Esophagus squamous epithelium (tissue), 5 donors: ENCODE measurements around the gene EPHA3. TPM values are rescaled to one million over a fixed set of nuclear protein-coding genes. Genes with fewer than 3 reads are reported as not detected.

ENCODE experiments used
- DNase-seq: peaks from one replicate; lab custom pipeline; 2025; lab: John Stamatoyannopoulos, UW
- H3K27ac ChIP-seq, 4 donors: fragments of 200-600 bp; sonication (generic); one replicate each; pipeline ENCODE4 v1.5.1; 2016 to 2019; ENCODE audit warnings: mild to moderate bottlenecking in 1 of 4
- H3K27me3 ChIP-seq, 4 donors: fragments of 200-600 bp; sonication (generic); 1 replicate in 3 of 4; 2 replicates in 1 of 4; pipeline versions ENCODE4 v1.5.1 to v1.6.0; 2017 to 2021; ENCODE audit warnings: antibody characterized with exemption in 1 of 4
- H3K36me3 ChIP-seq, 3 donors: fragments of 200-600 bp; sonication (generic); one replicate each; pipeline ENCODE4 v1.5.1; 2016 to 2019
- H3K4me1 ChIP-seq, 3 donors: fragments of 200-600 bp; sonication (generic); one replicate each; pipeline ENCODE4 v1.5.1; 2017 to 2019
- H3K4me3 ChIP-seq, 4 donors: fragments of 200-600 bp; sonication (generic); 1 replicate in 3 of 4; 2 replicates in 1 of 4; pipeline ENCODE4 v1.5.1; 2016 to 2019; ENCODE audit warnings: mild to moderate bottlenecking in 2 of 4, moderate library complexity in 1 of 4
- H3K9me3 ChIP-seq, 3 donors: fragments of 200-600 bp; sonication (generic); one replicate each; pipeline ENCODE4 v1.5.1; 2016 to 2019
- CTCF ChIP-seq, 6 experiments: fragments of 450-650 bp in 4 of 6; fragments of 200-600 bp in 2 of 6; sonication (generic) in 2 of 6; IDR thresholded peaks; one replicate each; pipeline ENCODE4 v1.5.1; 2016 to 2019; ENCODE audit warnings: antibody characterized with exemption in 6 of 6, mild to moderate bottlenecking in 4 of 6, moderate library complexity in 4 of 6
- POLR2A ChIP-seq, 4 donors: fragments of 450-650 bp; IDR thresholded peaks; one replicate each; pipeline ENCODE4 v1.6.1; 2017; ENCODE audit warnings: antibody characterized with exemption in 4 of 4, mild to moderate bottlenecking in 4 of 4, moderate library complexity in 3 of 4
- WGBS, 2 donors: methylation state at CpG; one replicate each; pipeline ENCODE4 v1.1.5; 2018; 5-methylcytosine and 5-hydroxymethylcytosine counted together
- intact Hi-C: fragments of 100-400 bp; cut with DNase I; formaldehyde crosslinking; loops from one replicate; pipeline ENCODE4 v1.15.0; 2022
- total RNA-seq, 4 donors: library from RNA; depleted of rRNA; stranded (reverse); fragments of >200 nt; gene quantifications; one replicate each; pipeline ENCODE4 v1.1.0, GENCODE V29; 2016
- donor health status: DM: yes; HTN: yes; CAD: no.

EPHA3 gene
- 1 to 10 TPM in 2 of 4 donors, under 1 TPM in 2; 0.38 to 3.6 (median 1.4) TPM for total RNA-seq

GRCh38 chr3:89107461-89108290 is at the start of gene EPHA3:
Gene EPHA3, plus strand, starts transcription at chr3:89107621. Its CDS starts 128 bp downstream, at chr3:89107749.
- Histone ChIP-seq H3K4me1 (peaks cover 3 to 15% (median 3%) of the 10 kb centered on the region in 3 donors), H3K27me3 (peaks cover 0 to 47% (median 0%) of the 10 kb centered on the region in 4 donors), H3K27ac (peak within 1 kb of the TSS in 2 of 4 donors; percentile 7 to 26), H3K4me3 (peak within 1 kb of the TSS; percentile 16 to 62 (median 46)), H3K9me3 (no peaks in the 10 kb centered on the region), H3K36me3 (no peaks in the 10 kb centered on the region)
- no peak for TF ChIP-seq CTCF (IDR thresholded peaks at IDR 0.05)
- peak in 1 of 4 donors; percentile 19 for TF ChIP-seq POLR2A (IDR thresholded peaks at IDR 0.05)
- DNase-seq, result no peak
- WGBS, 2 donors, result 3% methylated on average over 22 to 29 of the region's 32 CpGs
- intact Hi-C loops, result no loop called here

GRCh38 chr3:89058371-89058770 is 49.0 kb upstream of the EPHA3 start:
- intact Hi-C loops, result no loop called here
- Histone ChIP-seq H3K36me3 (no peaks in the 10 kb centered on the region), H3K9me3 (no peaks in the 10 kb centered on the region), H3K4me1 (no peaks in the 10 kb centered on the region), H3K27ac (no peak overlapping the region), H3K27me3 (no peaks in the 10 kb centered on the region), H3K4me3 (no peak overlapping the region)
- TF ChIP-seq POLR2A (IDR thresholded peaks at IDR 0.05) (no peak), CTCF (IDR thresholded peaks at IDR 0.05) (no peak)
- 52 to 67% methylated on average over 2 of the region's 2 CpGs for WGBS, 2 donors
- DNase-seq, result no peak

- H3K27me3 ChIP-seq, result no peaks in the 10 kb centered on the region
- WGBS, 2 donors, result 28 to 53% methylated on average over 5 of the region's 5 CpGs
These were observed 48.1 kb upstream of the EPHA3 start for GRCh38 chr3:89059211-89059925.

GRCh38 chr3:89061259-89061658 is 46.2 kb upstream of the EPHA3 start:
- TF ChIP-seq POLR2A (IDR thresholded peaks at IDR 0.05) (no peak), CTCF (IDR thresholded peaks at IDR 0.05) (no peak)
- no peak overlapping the region for H3K4me3 ChIP-seq
- no peaks in the 10 kb centered on the region for H3K36me3 ChIP-seq
- H3K27ac ChIP-seq, result no peak overlapping the region
- no peaks in the 10 kb centered on the region for H3K27me3 ChIP-seq
- intact Hi-C loops, result no loop called here
- no peaks in the 10 kb centered on the region for H3K4me1 ChIP-seq
- WGBS, 2 donors, result 90% methylated on average over 2 of the region's 2 CpGs
- H3K9me3 ChIP-seq, result no peaks in the 10 kb centered on the region
- no peak for DNase-seq

More at GRCh38 chr3:89059211-89059925, 48.1 kb upstream of the EPHA3 start:
- TF ChIP-seq CTCF (IDR thresholded peaks at IDR 0.05) (no peak), POLR2A (IDR thresholded peaks at IDR 0.05) (no peak)
- Histone ChIP-seq H3K4me3 (no peak overlapping the region), H3K27ac (no peak overlapping the region), H3K36me3 (no peaks in the 10 kb centered on the region), H3K9me3 (no peaks in the 10 kb centered on the region), H3K4me1 (no peaks in the 10 kb centered on the region)
- intact Hi-C loops, result no loop called here
- no peak for DNase-seq

GRCh38 chr3:89067736-89068135 is 39.7 kb upstream of the EPHA3 start:
- Histone ChIP-seq H3K27me3 (no peaks in the 10 kb centered on the region), H3K9me3 (no peaks in the 10 kb centered on the region), H3K4me1 (no peaks in the 10 kb centered on the region), H3K4me3 (no peak overlapping the region), H3K36me3 (no peaks in the 10 kb centered on the region), H3K27ac (no peak overlapping the region)
- intact Hi-C loops, result no loop called here
- DNase-seq, result no peak
- no peak for TF ChIP-seq CTCF (IDR thresholded peaks at IDR 0.05)
- TF ChIP-seq POLR2A (IDR thresholded peaks at IDR 0.05), result no peak
- WGBS, 2 donors, result 62 to 66% methylated on average over 2 of the region's 2 CpGs
